GOT3 (cell line): ENCODE data around the gene PLA2G2F.

Experiments
- DNase-seq: peaks from one replicate; lab custom pipeline; 2025; ENCODE audit warnings: mixed read lengths; lab: John Stamatoyannopoulos, UW

PLA2G2F gene

GRCh38 chr1:20142001-20142710 lies 3.0 kb downstream of the PLA2G2F start:
- DNase-seq = no peak

GRCh38 chr1:20143318-20143717 lies 4.2 kb downstream of the PLA2G2F start:
- no peak for DNase-seq

GRCh38 chr1:20143734-20144565 lies 4.8 kb downstream of the PLA2G2F start:
- DNase-seq = no peak

GRCh38 chr1:20147846-20148570 lies 8.9 kb downstream of the PLA2G2F start:
- no peak for DNase-seq

GRCh38 chr1:20148571-20149500 lies 9.7 kb downstream of the PLA2G2F start:
- no peak for DNase-seq

- no peak for DNase-seq
Observed at GRCh38 chr1:20149601-20150325, 10.6 kb downstream of the PLA2G2F start.

GRCh38 chr1:20150326-20150705 lies 11.2 kb downstream of the PLA2G2F start:
- DNase-seq = no peak

- no peak for DNase-seq
Observed at GRCh38 chr1:20150969-20151368, 11.8 kb downstream of the PLA2G2F start.

GRCh38 chr1:20151906-20152598 lies 12.9 kb downstream of the PLA2G2F start:
- DNase-seq = peak; percentile 67

- no peak for DNase-seq
Observed at GRCh38 chr1:20152599-20152930, 13.4 kb downstream of the PLA2G2F start.

GRCh38 chr1:20153000-20153418 lies 13.9 kb downstream of the PLA2G2F start:
- no peak for DNase-seq

GRCh38 chr1:20154301-20154831 lies 15.2 kb downstream of the PLA2G2F start:
- DNase-seq = no peak

- no peak for DNase-seq
Observed at GRCh38 chr1:20158358-20159070, 19.4 kb downstream of the PLA2G2F start.

GRCh38 chr1:20160034-20160433 lies 20.9 kb downstream of the PLA2G2F start:
- DNase-seq = no peak

GRCh38 chr1:20164694-20165202 lies 25.6 kb downstream of the PLA2G2F start:
- no peak for DNase-seq

- DNase-seq = no peak
Observed at GRCh38 chr1:20165522-20165951, 26.4 kb downstream of the PLA2G2F start.

GRCh38 chr1:20166051-20166450 lies 26.9 kb downstream of the PLA2G2F start:
- no peak for DNase-seq

- DNase-seq = no peak
Observed at GRCh38 chr1:20167126-20167525, 28.0 kb downstream of the PLA2G2F start.
